HepG2 (cell line): ENCODE results near the gene TRAPPC1. TPM values are rescaled to one million over a fixed set of nuclear protein-coding genes. Genes with fewer than 3 reads are reported as not detected.

ENCODE experiments used
- ATF1 ChIP-seq: IDR thresholded peaks from 2 replicates; pipeline ENCODE4 v1.6.1; 2016; ENCODE audit warnings: mild to moderate bottlenecking, control low read depth
- DBP ChIP-seq: sonication (generic); formaldehyde crosslinking; IDR thresholded peaks from 2 replicates; pipeline ENCODE4 v1.4.0; 2020; ENCODE audit warnings: missing genetic modification reagents; ENCODE audit errors: not compliant biosample characterization
- DRAP1 ChIP-seq: IDR thresholded peaks from 2 replicates; pipeline ENCODE4 v1.6.1; 2016; ENCODE audit warnings: missing genetic modification reagents, missing compliant biosample characterization
- GABPA ChIP-seq, 2 experiments: IDR thresholded peaks; 2 replicates each; pipeline ENCODE4 v1.6.1; 2011 to 2016; ENCODE audit warnings: low read depth in 2 of 2, low read length in 1 of 2, missing biosample characterization in 1 of 2, missing genetic modification characterization in 1 of 2
- HCFC1 ChIP-seq: fragments of 150-350 bp; IDR thresholded peaks from 2 replicates; pipeline ENCODE4 v1.6.1; 2014; ENCODE audit warnings: low read depth, low read length
- KMT2A ChIP-seq: sonication (generic); formaldehyde crosslinking; IDR thresholded peaks from 2 replicates; pipeline ENCODE4 v1.4.0; 2020; ENCODE audit warnings: missing genetic modification reagents
- NFRKB ChIP-seq: fragments of 450-650 bp; IDR thresholded peaks from 2 replicates; pipeline ENCODE4 v1.6.1; 2017
- POGK ChIP-seq: sonication (generic); formaldehyde crosslinking; conservative IDR thresholded peaks from 2 replicates; pipeline ENCODE4 v1.8.0; 2022; ENCODE audit warnings: mild to moderate bottlenecking, moderate library complexity, missing genetic modification reagents
- RFX1 ChIP-seq: fragments of 450-650 bp; IDR thresholded peaks from 2 replicates; pipeline ENCODE4 v1.6.1; 2017
- TEAD3 ChIP-seq: optimal IDR thresholded peaks from 2 replicates; pipeline ENCODE3; 2016; ENCODE audit warnings: borderline replicate concordance
- ZBTB46 ChIP-seq: sonication (generic); formaldehyde crosslinking; IDR thresholded peaks from 2 replicates; pipeline ENCODE4 v1.4.0; 2020; ENCODE audit warnings: mild to moderate bottlenecking, missing genetic modification reagents, borderline replicate concordance
- ZMAT3 ChIP-seq: sonication (generic); formaldehyde crosslinking; conservative IDR thresholded peaks from 2 replicates; pipeline ENCODE4 v1.7.0; 2021; ENCODE audit warnings: missing genetic modification reagents
- ZNF10 ChIP-seq: sonication (generic); formaldehyde crosslinking; IDR thresholded peaks from 2 replicates; pipeline ENCODE4 v1.4.0; 2020; ENCODE audit warnings: mild to moderate bottlenecking, low read depth, missing genetic modification reagents, borderline replicate concordance
- ZNF12 ChIP-seq: sonication (generic); formaldehyde crosslinking; IDR thresholded peaks from 2 replicates; pipeline ENCODE4 v1.5.0; 2020; ENCODE audit warnings: missing genetic modification reagents
- ZNF205 ChIP-seq: IDR thresholded peaks from 2 replicates; pipeline ENCODE4 v1.6.1; 2018; ENCODE audit warnings: missing biosample characterization, missing genetic modification reagents
- ZNF264 ChIP-seq: sonication (generic); formaldehyde crosslinking; IDR thresholded peaks from 2 replicates; pipeline ENCODE4 v1.4.0; 2020; ENCODE audit warnings: missing genetic modification reagents
- ZNF331 ChIP-seq: sonication (generic); formaldehyde crosslinking; IDR thresholded peaks from 2 replicates; pipeline ENCODE4 v1.4.0; 2020; ENCODE audit warnings: missing genetic modification reagents
- ZNF367 ChIP-seq: sonication (generic); formaldehyde crosslinking; IDR thresholded peaks from 2 replicates; pipeline ENCODE4 v1.4.0; 2020; ENCODE audit warnings: missing genetic modification reagents, borderline replicate concordance
- ZNF660 ChIP-seq: sonication (generic); formaldehyde crosslinking; IDR thresholded peaks from 2 replicates; pipeline ENCODE4 v1.5.1; 2020; ENCODE audit warnings: mild to moderate bottlenecking, low read depth, missing genetic modification reagents, borderline replicate concordance
- polyA plus RNA-seq, 8 experiments: library from polyadenylated mRNA; depleted of rRNA in 3 of 8; stranded (reverse) in 7 of 8; unstranded in 1 of 8; fragments of >200 nt; fragmentation: Illumina TruSeq in 4 of 8; extraction: Trizol in 4 of 8; gene quantifications; 2 replicates each; pipeline versions ENCODE4 v1.2.1 to v1.2.3, GENCODE V29; 2011 to 2016; ENCODE audit warnings: low read depth in 4 of 8, missing spikeins in 1 of 8, mixed read lengths in 1 of 8; ENCODE audit not compliant: insufficient read depth in 1 of 8
- total RNA-seq, 5 experiments: library from RNA; depleted of rRNA; stranded (reverse); fragments of >200 nt; fragmentation: Illumina TruSeq; extraction: Trizol; gene quantifications; 2 replicates each; pipeline ENCODE4 v1.2.3, GENCODE V29; 2016; ENCODE audit warnings: low read depth in 1 of 5
- TF ChIP-seq, protein P1 (sequence below): sonication (generic); formaldehyde crosslinking; IDR thresholded peaks from 2 replicates; pipeline ENCODE4 v1.4.0; 2020; ENCODE audit warnings: mild to moderate bottlenecking, missing genetic modification reagents
- TF ChIP-seq, protein P2 (sequence below): sonication (generic); formaldehyde crosslinking; IDR thresholded peaks from 2 replicates; pipeline ENCODE4 v1.9.0; 2021; ENCODE audit warnings: missing genetic modification reagents, mild to moderate bottlenecking, borderline replicate concordance

Gene TRAPPC1
- total and polyA plus RNA-seq, 2 of the 13 experiments (the other 11 are each of a cell fraction or from before 2014, with no cell fraction given), result 28.1 to 44.9 TPM

GRCh38 chr17:7915611-7916384, 15.9 kb downstream of the TRAPPC1 start, which contains the start of gene RNF227 (continued):
- TF ChIP-seq ZBTB46 (CRISPR knock-in tag) (no peak), ZNF367 (CRISPR knock-in tag) (peak; percentile 59; the same call in 1 of the 2 replicates), ZNF12 (CRISPR knock-in tag) (0 out of 2 replicates have a peak, but pooled peaks have one; percentile 44), ZMAT3 (CRISPR knock-in tag) (peak; percentile 96; the same call in 1 of the 2 replicates), TEAD3 (no peak), ZNF205 (CRISPR knock-in tag) (0 out of 2 replicates have a peak, but pooled peaks have one; percentile 38), ZNF264 (no peak), NFRKB (no peak), RFX1 (0 out of 2 replicates have a peak, but pooled peaks have one; percentile 16), HCFC1 (no peak), ZNF10 (CRISPR knock-in tag) (no peak), POGK (peak; percentile 79), GABPA (IDR thresholded peaks at IDR 0.05; ENCODE audit: low read depth, low read length) (no peak), GABPA (CRISPR knock-in tag; IDR thresholded peaks at IDR 0.05; ENCODE audit: low read depth) (no peak), ZNF331 (CRISPR knock-in tag) (peak; percentile 49; the same call in 1 of the 2 replicates), ATF1 (CRISPR knock-in tag) (no peak), DBP (CRISPR knock-in tag) (no peak), ZNF660 (no peak), DRAP1 (CRISPR knock-in tag) (no peak), KMT2A (CRISPR knock-in tag) (peak; percentile 65; the same call in 1 of the 2 replicates)
- TF ChIP-seq, protein P1, sequence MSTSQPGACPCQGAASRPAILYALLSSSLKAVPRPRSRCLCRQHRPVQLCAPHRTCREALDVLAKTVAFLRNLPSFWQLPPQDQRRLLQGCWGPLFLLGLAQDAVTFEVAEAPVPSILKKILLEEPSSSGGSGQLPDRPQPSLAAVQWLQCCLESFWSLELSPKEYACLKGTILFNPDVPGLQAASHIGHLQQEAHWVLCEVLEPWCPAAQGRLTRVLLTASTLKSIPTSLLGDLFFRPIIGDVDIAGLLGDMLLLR (CRISPR knock-in tag), result peak; percentile 86
- TF ChIP-seq, protein P2, sequence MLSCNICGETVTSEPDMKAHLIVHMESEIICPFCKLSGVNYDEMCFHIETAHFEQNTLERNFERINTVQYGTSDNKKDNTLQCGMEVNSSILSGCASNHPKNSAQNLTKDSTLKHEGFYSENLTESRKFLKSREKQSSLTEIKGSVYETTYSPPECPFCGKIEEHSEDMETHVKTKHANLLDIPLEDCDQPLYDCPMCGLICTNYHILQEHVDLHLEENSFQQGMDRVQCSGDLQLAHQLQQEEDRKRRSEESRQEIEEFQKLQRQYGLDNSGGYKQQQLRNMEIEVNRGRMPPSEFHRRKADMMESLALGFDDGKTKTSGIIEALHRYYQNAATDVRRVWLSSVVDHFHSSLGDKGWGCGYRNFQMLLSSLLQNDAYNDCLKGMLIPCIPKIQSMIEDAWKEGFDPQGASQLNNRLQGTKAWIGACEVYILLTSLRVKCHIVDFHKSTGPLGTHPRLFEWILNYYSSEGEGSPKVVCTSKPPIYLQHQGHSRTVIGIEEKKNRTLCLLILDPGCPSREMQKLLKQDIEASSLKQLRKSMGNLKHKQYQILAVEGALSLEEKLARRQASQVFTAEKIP (CRISPR knock-in tag), result no peak
